Myocyte (in vitro differentiated cells): Measurements from ENCODE around the gene MUSTN1. TPM values are rescaled to one million over a fixed set of nuclear protein-coding genes. Genes with fewer than 3 reads are reported as not detected.

Experiments
- DNase-seq: peaks from one replicate; pipeline ENCODE4 v3.0.0-alpha.2; 2012; ENCODE audit warnings: low read depth
- total RNA-seq: library from RNA; depleted of rRNA; stranded (reverse); fragments of >200 nt; gene quantifications from 2 replicates; pipeline ENCODE4 v1.2.3, GENCODE V29; 2014

The MUSTN1 gene
- total RNA-seq, 1 donor from 2014 or later: 78.0 TPM

DNA sequence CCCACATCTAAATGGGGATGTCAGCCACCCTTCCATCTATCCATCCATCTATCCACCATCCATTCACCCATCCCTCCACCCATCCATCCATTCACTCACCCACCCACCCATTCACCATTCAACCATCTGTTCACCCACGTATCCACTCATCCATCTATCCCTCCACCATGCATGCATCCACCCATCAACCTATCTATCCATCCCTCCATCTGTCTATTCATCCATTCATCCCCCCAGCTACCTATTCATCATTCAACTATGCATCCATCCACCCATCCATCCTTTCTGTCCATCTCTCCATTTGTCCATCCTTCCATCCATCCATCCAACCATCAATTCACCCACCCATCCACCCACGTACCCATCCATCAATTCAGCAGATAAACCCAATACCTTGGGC, 25.7 kb downstream of the MUSTN1 start:
- DNase-seq: no peak

GRCh38 chr3:52805270-52806039, 29.4 kb downstream of the MUSTN1 start:
- DNase-seq: no peak

GRCh38 chr3:52801839-52802238, 33.0 kb downstream of the MUSTN1 start:
- DNase-seq: no peak

- no peak for DNase-seq
Measured at GRCh38 chr3:52800079-52800478, 34.7 kb downstream of the MUSTN1 start.

GRCh38 chr3:52798978-52799476, 35.8 kb downstream of the MUSTN1 start:
- no peak for DNase-seq

DNA sequence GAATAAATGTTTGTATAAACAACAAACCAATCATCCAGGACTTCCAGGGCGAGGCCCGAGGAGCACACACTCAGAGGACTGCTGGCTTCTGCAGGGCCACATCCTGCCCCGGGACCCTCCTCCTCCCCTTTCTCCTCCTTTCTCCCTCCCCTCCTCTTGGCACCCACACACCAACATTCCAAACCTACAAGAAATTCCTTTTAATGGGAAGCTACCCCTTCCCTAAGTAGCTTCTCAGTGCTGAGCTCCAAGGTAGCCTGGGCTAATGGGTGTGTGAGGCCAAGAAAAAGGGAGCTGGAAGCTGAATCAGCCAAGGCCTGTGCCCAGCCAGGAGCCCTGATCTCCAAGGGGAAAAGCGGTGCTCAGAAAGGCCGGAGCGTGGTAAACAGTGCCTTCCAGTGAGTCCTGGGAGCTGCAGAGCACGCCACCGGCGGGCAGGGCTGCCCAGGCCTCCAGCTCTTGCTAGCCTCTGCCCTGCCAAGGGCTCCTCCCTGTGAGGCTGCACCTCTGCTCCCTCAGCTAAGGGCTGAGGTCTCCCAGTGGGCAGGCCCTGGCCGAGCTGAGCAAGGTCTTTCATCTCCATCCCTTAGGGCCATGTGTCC, 36.3 kb downstream of the MUSTN1 start:
- no peak for DNase-seq

DNA sequence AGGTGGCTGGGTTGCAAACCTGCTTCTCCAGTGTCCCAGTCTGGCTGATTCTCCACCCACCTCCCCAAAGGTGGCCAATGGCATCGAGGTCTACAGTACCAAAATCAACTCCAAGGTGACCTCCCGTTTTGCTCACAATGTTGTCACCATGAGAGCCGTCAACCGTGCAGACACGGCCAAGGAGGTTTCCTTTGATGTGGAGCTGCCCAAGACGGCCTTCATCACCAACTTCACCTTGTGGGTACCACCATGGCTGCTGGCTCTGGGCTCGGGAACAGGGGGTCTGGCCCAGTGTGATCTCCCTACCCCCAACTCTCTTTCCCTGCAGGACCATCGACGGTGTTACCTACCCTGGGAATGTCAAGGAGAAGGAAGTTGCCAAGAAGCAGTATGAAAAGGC, 38.4 kb downstream of the MUSTN1 start:
- DNase-seq: no peak

- no peak for DNase-seq
Measured at GRCh38 chr3:52795298-52795900, 39.4 kb downstream of the MUSTN1 start.

GRCh38 chr3:52794612-52795099, 40.2 kb downstream of the MUSTN1 start, which contains the start of gene ITIH3:
ITIH3 (plus strand) TSS chr3:52794796; CDS start chr3:52794804, 8 bp downstream.
- no peak for DNase-seq

GRCh38 chr3:52793702-52794611, 40.9 kb downstream of the MUSTN1 start:
- no peak for DNase-seq

DNA sequence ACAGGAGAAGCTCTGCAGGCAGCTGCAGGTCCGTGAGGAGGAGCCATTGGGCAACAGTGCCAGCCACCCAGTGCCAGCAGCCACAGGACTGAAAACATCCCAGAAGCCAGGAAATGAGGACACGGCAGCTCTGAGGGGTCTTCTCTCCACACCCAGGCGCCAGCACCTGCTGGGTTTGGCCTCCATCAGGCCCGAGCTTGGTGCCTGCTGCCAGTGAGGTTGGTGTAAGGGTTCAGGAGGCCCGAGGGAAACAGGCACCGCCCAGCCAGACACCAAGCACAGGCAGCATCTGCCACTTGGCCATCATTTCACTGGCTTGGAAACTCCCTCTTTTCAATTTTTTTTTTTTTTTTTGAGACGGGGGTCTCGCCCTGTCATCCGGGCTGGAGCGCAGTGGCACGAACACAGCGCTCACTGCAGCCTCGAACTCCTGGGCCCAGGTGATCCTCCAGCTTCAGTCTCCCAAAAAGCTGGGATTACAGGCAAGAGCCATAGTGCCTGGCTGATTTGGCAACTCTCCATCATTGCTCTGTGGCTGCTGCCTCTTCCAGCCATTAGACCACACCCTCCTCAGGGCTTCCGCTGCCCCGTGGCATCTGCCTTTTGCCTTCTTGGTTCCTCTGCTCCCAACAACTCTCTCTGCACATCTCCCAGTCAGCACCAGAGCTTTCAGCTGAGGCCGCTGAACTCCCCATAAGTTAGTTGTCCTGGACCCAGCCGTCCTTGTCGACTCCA, 41.7 kb downstream of the MUSTN1 start:
- DNase-seq: peak; percentile 45

DNA sequence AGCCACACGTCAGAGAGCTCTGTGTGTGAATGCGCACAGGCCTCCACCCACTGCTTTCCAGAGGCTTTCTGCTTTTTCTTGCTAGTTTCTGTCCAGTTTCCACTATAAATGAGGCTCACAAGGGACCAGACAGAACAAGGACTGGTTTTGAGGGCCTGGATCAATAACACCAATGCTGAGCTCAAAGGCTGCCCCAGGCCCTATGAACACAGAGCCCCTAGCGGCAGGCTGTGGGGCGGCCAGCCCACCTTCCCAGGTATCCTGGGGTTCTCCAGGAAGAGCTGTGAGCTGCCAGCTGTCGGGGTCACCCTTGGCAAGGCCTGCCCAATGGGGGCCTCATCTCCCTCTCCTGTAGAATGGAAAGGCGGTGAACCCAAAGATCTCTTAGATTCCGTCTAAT, 42.4 kb downstream of the MUSTN1 start:
- no peak for DNase-seq

- no peak for DNase-seq
Measured at GRCh38 chr3:52791928-52792327, 42.9 kb downstream of the MUSTN1 start.

DNA sequence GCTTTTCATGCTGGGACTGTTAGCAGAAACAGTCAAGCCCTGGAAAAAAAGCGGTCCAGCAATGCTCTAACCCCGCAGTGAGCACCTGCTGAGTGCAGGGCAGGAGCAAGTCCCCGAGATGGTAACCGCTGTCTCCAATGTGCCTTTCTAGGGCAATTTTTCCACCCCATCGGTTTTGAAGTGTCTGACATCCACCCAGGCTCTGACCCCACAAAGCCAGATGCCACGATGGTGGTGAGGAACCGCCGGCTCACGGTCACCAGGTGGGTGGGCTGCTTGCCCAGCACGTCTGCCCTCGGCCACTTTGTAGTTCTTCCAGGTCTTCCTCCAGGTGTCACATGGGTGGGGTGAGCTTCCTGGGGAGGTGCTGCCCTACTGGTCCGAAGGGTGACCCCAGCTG, 43.5 kb downstream of the MUSTN1 start:
- DNase-seq: no peak

DNA sequence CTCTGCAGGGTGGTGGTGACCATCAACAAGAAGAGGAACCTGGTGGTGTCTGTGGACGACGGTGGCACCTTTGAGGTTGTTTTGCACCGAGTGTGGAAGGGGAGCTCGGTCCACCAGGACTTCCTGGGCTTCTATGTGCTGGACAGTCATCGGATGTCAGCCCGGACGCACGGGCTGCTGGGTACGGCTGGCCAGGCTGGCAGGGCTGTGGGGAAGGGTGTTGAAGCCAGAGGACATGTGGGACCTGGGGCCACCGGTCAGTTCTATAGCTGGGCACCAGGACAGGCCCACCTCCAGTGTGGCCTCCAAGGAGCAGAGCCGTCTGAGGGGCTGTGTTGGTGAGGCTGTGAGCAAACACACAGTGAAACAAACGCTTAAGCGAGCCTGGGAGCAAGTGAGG, 44.1 kb downstream of the MUSTN1 start:
- no peak for DNase-seq

DNA sequence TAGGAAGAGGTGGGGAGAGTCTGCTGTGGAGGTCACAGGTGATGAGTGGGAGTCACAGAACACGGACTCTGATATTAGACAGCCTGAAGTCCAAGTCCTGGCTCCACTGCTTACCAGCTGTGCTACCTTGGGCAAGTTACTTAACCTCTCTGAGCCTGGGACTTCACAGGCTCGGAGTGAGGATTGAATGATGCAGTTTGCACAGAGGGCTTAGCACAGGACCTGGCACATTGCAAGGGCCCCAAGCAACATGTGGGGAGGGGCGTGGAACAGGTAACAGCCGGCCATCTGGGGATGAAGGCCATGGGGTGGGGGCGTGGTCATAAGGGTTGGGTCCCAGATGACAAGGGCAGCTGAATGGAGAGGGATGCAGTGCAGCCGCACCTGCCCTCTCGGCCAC, 44.5 kb downstream of the MUSTN1 start:
- DNase-seq: no peak

- no peak for DNase-seq
Measured at GRCh38 chr3:52789746-52790040, 45.1 kb downstream of the MUSTN1 start.

DNA sequence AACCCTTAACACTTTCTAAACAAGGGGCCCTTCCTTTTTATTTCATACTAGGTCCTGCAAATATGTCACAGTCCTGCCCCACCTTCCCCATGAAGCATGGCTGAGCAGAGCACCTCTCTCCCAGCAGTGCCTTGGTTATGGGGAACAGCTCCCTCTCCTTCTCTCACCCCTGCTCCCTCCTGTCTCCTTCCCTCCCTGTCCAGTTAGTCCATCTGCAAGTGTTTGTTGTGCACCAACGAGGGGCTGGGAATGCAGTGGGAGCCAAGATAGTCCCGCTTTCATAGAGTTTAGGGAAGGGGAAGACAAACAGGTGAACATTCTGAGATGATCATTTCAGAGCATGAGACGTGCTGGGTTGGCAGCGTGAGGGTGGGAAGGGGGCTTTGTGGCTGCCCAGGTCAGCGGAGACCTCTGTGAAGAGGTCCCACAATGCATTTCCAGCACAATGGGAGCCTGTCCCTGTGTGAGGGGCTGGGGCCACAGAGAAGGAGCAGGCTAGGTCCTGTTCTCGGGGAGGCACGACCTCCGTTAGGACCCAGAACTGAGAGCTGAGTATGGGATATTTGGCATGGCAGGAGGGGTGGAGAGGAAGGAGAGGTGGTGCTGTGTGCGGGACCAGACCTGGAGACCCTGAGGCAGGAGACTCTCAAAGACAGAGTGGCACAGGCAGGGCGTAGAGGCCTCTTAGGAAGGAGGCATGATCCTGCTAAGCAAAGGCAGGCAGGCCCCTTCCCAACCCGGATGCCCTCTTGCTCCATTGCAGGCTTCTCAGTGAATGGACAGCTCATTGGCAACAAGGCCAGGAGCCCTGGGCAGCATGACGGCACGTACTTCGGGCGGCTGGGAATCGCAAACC, 45.7 kb downstream of the MUSTN1 start:
- DNase-seq: no peak
